HepG2 (cell line): ENCODE results near the gene DHRS1. TPM values are rescaled to one million over a fixed set of nuclear protein-coding genes. Genes with fewer than 3 reads are reported as not detected.
A peak's percentile ranks its signal among the peaks of the same experiment; 100 is the strongest.

Experiments used
- GTF3A ChIP-seq: sonication (generic); formaldehyde crosslinking; conservative IDR thresholded peaks from 2 replicates; pipeline ENCODE4 v1.4.0; 2020; ENCODE audit warnings: mild to moderate bottlenecking, missing genetic modification reagents
- HNRNPK ChIP-seq: fragments of 200-400 bp; formaldehyde crosslinking; IDR thresholded peaks from 2 replicates; pipeline ENCODE4 v1.6.1; 2018; ENCODE audit warnings: low read length, low read depth, moderate library complexity, mild to moderate bottlenecking; ENCODE audit not compliant: poor library complexity, severe bottlenecking
- MTF1 ChIP-seq: sonication (generic); formaldehyde crosslinking; IDR thresholded peaks from 2 replicates; pipeline ENCODE4 v1.5.0; 2020; ENCODE audit warnings: missing genetic modification reagents
- NCOR1 ChIP-seq: fragments of 200-600 bp; sonication (generic); IDR thresholded peaks from 2 replicates; pipeline ENCODE4 v1.7.0; 2017; ENCODE audit warnings: antibody characterized with exemption, low read length, borderline replicate concordance
- NKX3-1 ChIP-seq: sonication (generic); formaldehyde crosslinking; IDR thresholded peaks from 2 replicates; pipeline ENCODE4 v1.5.0; 2020; ENCODE audit warnings: missing genetic modification reagents
- NPAS2 ChIP-seq: sonication (generic); formaldehyde crosslinking; IDR thresholded peaks from 2 replicates; pipeline ENCODE4 v1.8.0; 2022; ENCODE audit warnings: mild to moderate bottlenecking, missing genetic modification reagents, borderline replicate concordance
- PITX1 ChIP-seq: sonication (generic); formaldehyde crosslinking; IDR thresholded peaks from 2 replicates; pipeline ENCODE4 v1.5.1; 2020; ENCODE audit warnings: mild to moderate bottlenecking, missing genetic modification reagents
- POLR2G ChIP-seq: fragments of 200-400 bp; formaldehyde crosslinking; IDR thresholded peaks from 2 replicates; pipeline ENCODE4 v1.6.1; 2018; ENCODE audit warnings: mild to moderate bottlenecking, low read depth, low read length, moderate library complexity
- RBM22 ChIP-seq: fragments of 200-400 bp; formaldehyde crosslinking; optimal IDR thresholded peaks from 2 replicates; pipeline ENCODE3; 2017; ENCODE audit warnings: mild to moderate bottlenecking, low read length, moderate library complexity
- SMAD1 ChIP-seq: sonication (generic); formaldehyde crosslinking; IDR thresholded peaks from 2 replicates; pipeline ENCODE4 v1.4.0; 2020; ENCODE audit warnings: missing genetic modification reagents, low read depth, mild to moderate bottlenecking, borderline replicate concordance
- SMAD9 ChIP-seq: sonication (generic); formaldehyde crosslinking; IDR thresholded peaks from 2 replicates; pipeline ENCODE4 v1.5.1; 2020; ENCODE audit warnings: mild to moderate bottlenecking, missing genetic modification reagents
- SRY ChIP-seq: sonication (generic); formaldehyde crosslinking; IDR thresholded peaks from 2 replicates; pipeline ENCODE4 v1.8.0; 2022; ENCODE audit warnings: mild to moderate bottlenecking, missing genetic modification reagents
- ZFP36L1 ChIP-seq: sonication (generic); formaldehyde crosslinking; IDR thresholded peaks from 2 replicates; pipeline ENCODE4 v1.8.0; 2022; ENCODE audit warnings: mild to moderate bottlenecking, missing genetic modification reagents, moderate library complexity
- ZNF253 ChIP-seq: sonication (generic); formaldehyde crosslinking; IDR thresholded peaks from 2 replicates; pipeline ENCODE4 v1.8.0; 2022; ENCODE audit warnings: mild to moderate bottlenecking, missing genetic modification reagents, borderline replicate concordance
- ZNF446 ChIP-seq: sonication (generic); formaldehyde crosslinking; IDR thresholded peaks from 2 replicates; pipeline ENCODE4 v1.5.0; 2020; ENCODE audit warnings: mild to moderate bottlenecking, missing genetic modification reagents
- ZNF460 ChIP-seq: sonication (generic); formaldehyde crosslinking; IDR thresholded peaks from 2 replicates; pipeline ENCODE4 v1.5.1; 2020; ENCODE audit warnings: missing genetic modification reagents, mild to moderate bottlenecking, borderline replicate concordance
- ZNF879 ChIP-seq: sonication (generic); formaldehyde crosslinking; IDR thresholded peaks from 2 replicates; pipeline ENCODE4 v1.8.1; 2023; ENCODE audit warnings: missing genetic modification reagents
- ZSCAN21 ChIP-seq: sonication (generic); formaldehyde crosslinking; IDR thresholded peaks from 2 replicates; pipeline ENCODE4 v1.8.0; 2022; ENCODE audit warnings: mild to moderate bottlenecking, missing genetic modification reagents, moderate library complexity, borderline replicate concordance
- polyA plus RNA-seq, 8 experiments: library from polyadenylated mRNA; depleted of rRNA in 3 of 8; stranded (reverse) in 7 of 8; unstranded in 1 of 8; fragments of >200 nt; fragmentation: Illumina TruSeq in 4 of 8; extraction: Trizol in 4 of 8; gene quantifications; 2 replicates each; pipeline versions ENCODE4 v1.2.1 to v1.2.3, GENCODE V29; 2011 to 2016; ENCODE audit warnings: low read depth in 4 of 8, missing spikeins in 1 of 8, mixed read lengths in 1 of 8; ENCODE audit not compliant: insufficient read depth in 1 of 8
- total RNA-seq, 5 experiments: library from RNA; depleted of rRNA; stranded (reverse); fragments of >200 nt; fragmentation: Illumina TruSeq; extraction: Trizol; gene quantifications; 2 replicates each; pipeline ENCODE4 v1.2.3, GENCODE V29; 2016; ENCODE audit warnings: low read depth in 1 of 5
- TF ChIP-seq, protein P1 (sequence below): IDR thresholded peaks from 2 replicates; pipeline ENCODE4 v1.6.1; 2016; ENCODE audit warnings: low read depth, control low read depth
- TF ChIP-seq, protein P2 (sequence below): sonication (generic); formaldehyde crosslinking; IDR thresholded peaks from 2 replicates; pipeline ENCODE4 v1.5.1; 2020; ENCODE audit warnings: mild to moderate bottlenecking, missing genetic modification reagents, moderate library complexity
- TF ChIP-seq, protein P3 (sequence below): sonication (generic); formaldehyde crosslinking; IDR thresholded peaks from 2 replicates; pipeline ENCODE4 v1.5.0; 2020; ENCODE audit warnings: missing genetic modification reagents, mild to moderate bottlenecking, borderline replicate concordance
- TF ChIP-seq, protein P4 (sequence below): IDR thresholded peaks from 2 replicates; pipeline ENCODE4 v1.6.1; 2016; ENCODE audit warnings: missing genetic modification reagents, missing compliant biosample characterization

DHRS1 gene
- total and polyA plus RNA-seq, 2 of the 13 experiments (the other 11 are each of a cell fraction or from before 2014, with no cell fraction given) = 49.8 to 60.8 TPM

DNA sequence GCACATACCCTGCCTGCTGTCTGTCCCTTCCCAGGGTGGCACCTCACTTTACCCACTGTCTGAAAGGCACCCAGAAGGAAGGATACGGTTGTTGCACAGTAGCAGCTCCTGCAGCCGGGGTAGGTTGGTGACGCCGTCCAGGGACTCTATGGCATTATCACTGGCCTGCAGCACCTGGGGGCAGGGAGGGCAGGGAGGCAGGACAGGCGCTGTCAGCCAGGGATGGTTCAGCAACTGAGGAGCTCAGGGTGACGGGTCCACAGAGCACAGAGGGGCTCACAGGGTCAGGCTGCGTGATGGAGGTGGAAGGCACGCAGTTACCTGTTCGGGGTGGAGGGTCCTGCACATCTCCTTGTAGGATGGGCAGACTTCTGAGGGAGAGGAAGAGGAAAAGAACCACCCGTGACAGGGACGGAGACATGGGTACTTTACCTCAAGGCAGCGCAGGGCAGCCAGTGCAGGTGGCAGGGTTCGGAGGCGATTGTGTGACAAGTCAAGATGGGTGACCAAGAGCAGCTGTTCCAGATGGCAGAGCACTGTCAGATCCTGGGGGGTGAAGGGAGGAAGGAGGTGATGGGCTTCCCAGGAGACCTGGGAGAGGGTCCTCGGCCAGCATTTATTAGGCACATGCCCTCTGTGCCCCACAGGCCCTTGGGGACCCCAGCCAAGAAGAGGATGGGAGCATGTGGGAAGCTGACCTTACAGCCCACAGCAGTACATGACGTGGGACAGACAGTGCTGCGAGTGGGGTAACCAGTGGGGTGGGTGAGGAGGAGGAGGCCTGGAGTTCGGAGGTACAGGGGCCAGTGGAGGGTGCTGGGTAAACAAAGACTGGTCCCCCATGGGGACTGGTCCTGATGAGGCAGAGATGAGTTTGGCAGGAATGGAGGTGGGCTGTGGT lies 33.0 kb downstream of the DHRS1 start (continued):
- TF ChIP-seq ZNF460 (no peak), MTF1 (CRISPR knock-in tag) (no peak), NCOR1 (no peak), RBM22 (no peak), ZNF879 (CRISPR knock-in tag) (no peak), SRY (CRISPR knock-in tag) (no peak), HNRNPK (no peak), ZNF446 (CRISPR knock-in tag) (no peak), ZFP36L1 (no peak), ZSCAN21 (CRISPR knock-in tag) (no peak), SMAD9 (no peak), ZNF253 (CRISPR knock-in tag) (no peak), NPAS2 (CRISPR knock-in tag) (no peak), SMAD1 (CRISPR knock-in tag) (0 out of 2 replicates have a peak, but pooled peaks have one; percentile 51), GTF3A (CRISPR knock-in tag) (no peak), NKX3-1 (CRISPR knock-in tag) (no peak), PITX1 (CRISPR knock-in tag) (no peak), POLR2G (no peak)
- TF ChIP-seq, protein P1, sequence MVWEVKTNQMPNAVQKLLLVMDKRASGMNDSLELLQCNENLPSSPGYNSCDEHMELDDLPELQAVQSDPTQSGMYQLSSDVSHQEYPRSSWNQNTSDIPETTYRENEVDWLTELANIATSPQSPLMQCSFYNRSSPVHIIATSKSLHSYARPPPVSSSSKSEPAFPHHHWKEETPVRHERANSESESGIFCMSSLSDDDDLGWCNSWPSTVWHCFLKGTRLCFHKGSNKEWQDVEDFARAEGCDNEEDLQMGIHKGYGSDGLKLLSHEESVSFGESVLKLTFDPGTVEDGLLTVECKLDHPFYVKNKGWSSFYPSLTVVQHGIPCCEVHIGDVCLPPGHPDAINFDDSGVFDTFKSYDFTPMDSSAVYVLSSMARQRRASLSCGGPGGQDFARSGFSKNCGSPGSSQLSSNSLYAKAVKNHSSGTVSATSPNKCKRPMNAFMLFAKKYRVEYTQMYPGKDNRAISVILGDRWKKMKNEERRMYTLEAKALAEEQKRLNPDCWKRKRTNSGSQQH (CRISPR knock-in tag) = no peak
- TF ChIP-seq, protein P2, sequence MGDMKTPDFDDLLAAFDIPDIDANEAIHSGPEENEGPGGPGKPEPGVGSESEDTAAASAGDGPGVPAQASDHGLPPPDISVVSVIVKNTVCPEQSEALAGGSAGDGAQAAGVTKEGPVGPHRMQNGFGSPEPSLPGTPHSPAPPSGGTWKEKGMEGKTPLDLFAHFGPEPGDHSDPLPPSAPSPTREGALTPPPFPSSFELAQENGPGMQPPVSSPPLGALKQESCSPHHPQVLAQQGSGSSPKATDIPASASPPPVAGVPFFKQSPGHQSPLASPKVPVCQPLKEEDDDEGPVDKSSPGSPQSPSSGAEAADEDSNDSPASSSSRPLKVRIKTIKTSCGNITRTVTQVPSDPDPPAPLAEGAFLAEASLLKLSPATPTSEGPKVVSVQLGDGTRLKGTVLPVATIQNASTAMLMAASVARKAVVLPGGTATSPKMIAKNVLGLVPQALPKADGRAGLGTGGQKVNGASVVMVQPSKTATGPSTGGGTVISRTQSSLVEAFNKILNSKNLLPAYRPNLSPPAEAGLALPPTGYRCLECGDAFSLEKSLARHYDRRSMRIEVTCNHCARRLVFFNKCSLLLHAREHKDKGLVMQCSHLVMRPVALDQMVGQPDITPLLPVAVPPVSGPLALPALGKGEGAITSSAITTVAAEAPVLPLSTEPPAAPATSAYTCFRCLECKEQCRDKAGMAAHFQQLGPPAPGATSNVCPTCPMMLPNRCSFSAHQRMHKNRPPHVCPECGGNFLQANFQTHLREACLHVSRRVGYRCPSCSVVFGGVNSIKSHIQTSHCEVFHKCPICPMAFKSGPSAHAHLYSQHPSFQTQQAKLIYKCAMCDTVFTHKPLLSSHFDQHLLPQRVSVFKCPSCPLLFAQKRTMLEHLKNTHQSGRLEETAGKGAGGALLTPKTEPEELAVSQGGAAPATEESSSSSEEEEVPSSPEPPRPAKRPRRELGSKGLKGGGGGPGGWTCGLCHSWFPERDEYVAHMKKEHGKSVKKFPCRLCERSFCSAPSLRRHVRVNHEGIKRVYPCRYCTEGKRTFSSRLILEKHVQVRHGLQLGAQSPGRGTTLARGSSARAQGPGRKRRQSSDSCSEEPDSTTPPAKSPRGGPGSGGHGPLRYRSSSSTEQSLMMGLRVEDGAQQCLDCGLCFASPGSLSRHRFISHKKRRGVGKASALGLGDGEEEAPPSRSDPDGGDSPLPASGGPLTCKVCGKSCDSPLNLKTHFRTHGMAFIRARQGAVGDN = 0 out of 2 replicates have a peak, but pooled peaks have one; percentile 9
- TF ChIP-seq, protein P3, sequence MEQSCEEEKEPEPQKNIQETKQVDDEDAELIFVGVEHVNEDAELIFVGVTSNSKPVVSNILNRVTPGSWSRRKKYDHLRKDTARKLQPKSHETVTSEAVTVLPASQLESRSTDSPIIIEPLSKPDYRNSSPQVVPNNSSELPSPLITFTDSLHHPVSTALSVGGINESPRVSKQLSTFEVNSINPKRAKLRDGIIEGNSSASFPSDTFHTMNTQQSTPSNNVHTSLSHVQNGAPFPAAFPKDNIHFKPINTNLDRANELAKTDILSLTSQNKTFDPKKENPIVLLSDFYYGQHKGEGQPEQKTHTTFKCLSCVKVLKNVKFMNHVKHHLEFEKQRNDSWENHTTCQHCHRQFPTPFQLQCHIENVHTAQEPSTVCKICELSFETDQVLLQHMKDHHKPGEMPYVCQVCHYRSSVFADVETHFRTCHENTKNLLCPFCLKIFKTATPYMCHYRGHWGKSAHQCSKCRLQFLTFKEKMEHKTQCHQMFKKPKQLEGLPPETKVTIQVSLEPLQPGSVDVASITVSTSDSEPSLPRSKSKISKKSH (CRISPR knock-in tag) = peak; percentile 16; the same call in 1 of the 2 replicates
- TF ChIP-seq, protein P4, sequence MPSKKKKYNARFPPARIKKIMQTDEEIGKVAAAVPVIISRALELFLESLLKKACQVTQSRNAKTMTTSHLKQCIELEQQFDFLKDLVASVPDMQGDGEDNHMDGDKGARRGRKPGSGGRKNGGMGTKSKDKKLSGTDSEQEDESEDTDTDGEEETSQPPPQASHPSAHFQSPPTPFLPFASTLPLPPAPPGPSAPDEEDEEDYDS (CRISPR knock-in tag) = no peak
